IPS DF 4.7 (cell line): ENCODE measurements around the gene USP47.

Experiments used
- DNase-seq: peaks from one replicate; pipeline ENCODE4 v3.0.0-alpha.2; 2013; ENCODE audit warnings: low spot score; ENCODE audit errors: extremely low read depth

Gene USP47

GRCh38 chr11:11866203-11866602 lies 24.4 kb downstream of the USP47 start:
- no peak for DNase-seq

- no peak for DNase-seq
Measured at GRCh38 chr11:11867720-11868119, 25.9 kb downstream of the USP47 start.

GRCh38 chr11:11871991-11872401 lies 30.2 kb downstream of the USP47 start:
- no peak for DNase-seq

- DNase-seq, result no peak
Measured at GRCh38 chr11:11876458-11876857, 34.7 kb downstream of the USP47 start.

- DNase-seq, result no peak
Measured at GRCh38 chr11:11880179-11880578, 38.4 kb downstream of the USP47 start.

GRCh38 chr11:11882539-11882938 lies 40.8 kb downstream of the USP47 start:
- no peak for DNase-seq

- DNase-seq, result no peak
Measured at GRCh38 chr11:11884351-11884750, 42.6 kb downstream of the USP47 start.

GRCh38 chr11:11884774-11885481 lies 43.2 kb downstream of the USP47 start:
- DNase-seq, result no peak

GRCh38 chr11:11894486-11894885 lies 52.7 kb downstream of the USP47 start:
- DNase-seq, result no peak

- no peak for DNase-seq
Measured at GRCh38 chr11:11895672-11896071, 53.9 kb downstream of the USP47 start.

- DNase-seq, result no peak
Measured at GRCh38 chr11:11898648-11899047, 56.9 kb downstream of the USP47 start.

GRCh38 chr11:11899401-11899800 lies 57.6 kb downstream of the USP47 start:
- no peak for DNase-seq

GRCh38 chr11:11901929-11902328 lies 60.2 kb downstream of the USP47 start:
- no peak for DNase-seq

GRCh38 chr11:11909727-11910126 lies 68.0 kb downstream of the USP47 start:
- DNase-seq, result no peak

GRCh38 chr11:11910541-11910940 lies 68.8 kb downstream of the USP47 start:
- DNase-seq, result no peak

- no peak for DNase-seq
Measured at GRCh38 chr11:11913395-11913794, 71.6 kb downstream of the USP47 start.

GRCh38 chr11:11915625-11916024 lies 73.9 kb downstream of the USP47 start:
- no peak for DNase-seq

GRCh38 chr11:11916981-11917399 lies 75.2 kb downstream of the USP47 start:
- no peak for DNase-seq

GRCh38 chr11:11923828-11924227 lies 82.1 kb downstream of the USP47 start:
- no peak for DNase-seq

- DNase-seq, result no peak
Measured at GRCh38 chr11:11929920-11930319, 88.1 kb downstream of the USP47 start.

- DNase-seq, result peak; percentile 19
Measured at GRCh38 chr11:11931461-11932055, 89.8 kb downstream of the USP47 start.

- DNase-seq, result no peak
Measured at GRCh38 chr11:11935536-11935935, 93.8 kb downstream of the USP47 start.

GRCh38 chr11:11937433-11937832 lies 95.7 kb downstream of the USP47 start:
- DNase-seq, result no peak
